ENCODE results near the gene CLIP2.
A peak's percentile ranks its signal among the peaks of the same experiment; 100 is the strongest.
"Not testable (repeated sequence)": the region's sequence is repeated elsewhere in the genome, so short reads cannot be mapped to it uniquely, and the experiment has no call there.

CLIP2 gene

DNA sequence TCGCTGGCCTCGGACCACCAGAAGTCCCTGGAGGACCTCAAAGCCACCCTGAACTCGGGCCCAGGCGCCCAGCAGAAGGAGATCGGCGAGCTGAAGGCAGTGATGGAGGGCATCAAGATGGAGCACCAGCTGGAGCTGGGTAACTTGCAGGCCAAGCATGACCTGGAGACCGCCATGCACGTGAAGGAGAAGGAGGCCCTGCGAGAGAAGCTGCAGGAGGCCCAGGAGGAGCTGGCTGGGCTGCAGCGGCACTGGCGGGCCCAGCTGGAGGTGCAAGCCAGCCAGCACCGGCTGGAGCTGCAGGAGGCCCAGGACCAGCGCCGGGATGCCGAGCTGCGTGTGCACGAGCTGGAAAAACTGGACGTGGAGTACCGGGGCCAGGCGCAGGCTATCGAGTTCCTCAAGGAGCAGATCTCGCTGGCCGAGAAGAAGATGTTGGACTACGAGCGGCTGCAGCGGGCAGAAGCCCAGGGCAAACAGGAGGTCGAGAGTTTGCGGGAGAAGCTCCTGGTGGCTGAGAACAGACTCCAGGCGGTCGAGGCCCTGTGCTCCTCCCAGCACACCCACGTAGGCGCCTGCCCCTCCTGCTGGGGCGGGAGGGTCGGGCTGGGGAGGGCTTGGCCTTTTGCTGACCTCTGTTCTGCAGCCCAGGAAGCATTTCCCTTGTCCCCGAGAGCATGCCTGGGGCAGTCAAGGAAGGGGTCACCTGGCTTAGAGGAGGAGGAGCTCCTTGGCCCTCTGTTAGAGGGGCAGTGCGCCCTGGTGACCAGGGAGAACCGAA, 87.2 kb downstream of the CLIP2 start:
- DNase-seq, result no peak

GRCh38 chr7:74379938-74380337, 90.7 kb downstream of the CLIP2 start:
- no peak for DNase-seq

- DNase-seq, result no peak
These were observed 91.5 kb downstream of the CLIP2 start for GRCh38 chr7:74380720-74381119.

- not testable (repeated sequence) for DNase-seq
These were observed 94.9 kb downstream of the CLIP2 start for GRCh38 chr7:74384086-74384485.

DNA sequence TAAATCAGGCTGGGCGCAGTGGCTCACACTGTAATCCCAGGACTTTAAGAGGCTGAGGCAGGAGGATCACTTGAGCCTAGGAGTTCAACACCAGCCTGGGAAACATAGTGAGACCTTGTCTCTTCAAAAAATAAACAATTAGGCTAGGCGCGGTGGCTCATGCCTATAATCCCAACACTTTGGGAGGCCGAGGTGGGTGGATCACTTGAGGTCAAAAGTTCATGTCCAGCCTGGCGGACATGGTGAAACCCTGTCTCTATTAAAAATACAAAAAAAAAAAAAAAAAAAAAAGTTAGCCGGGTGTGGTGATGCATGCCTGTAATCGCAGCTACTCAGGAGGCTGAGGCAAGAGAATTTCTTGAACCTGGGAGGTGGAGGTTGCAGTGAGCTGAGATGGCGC, 95.6 kb downstream of the CLIP2 start:
- not testable (repeated sequence) for DNase-seq

DNA sequence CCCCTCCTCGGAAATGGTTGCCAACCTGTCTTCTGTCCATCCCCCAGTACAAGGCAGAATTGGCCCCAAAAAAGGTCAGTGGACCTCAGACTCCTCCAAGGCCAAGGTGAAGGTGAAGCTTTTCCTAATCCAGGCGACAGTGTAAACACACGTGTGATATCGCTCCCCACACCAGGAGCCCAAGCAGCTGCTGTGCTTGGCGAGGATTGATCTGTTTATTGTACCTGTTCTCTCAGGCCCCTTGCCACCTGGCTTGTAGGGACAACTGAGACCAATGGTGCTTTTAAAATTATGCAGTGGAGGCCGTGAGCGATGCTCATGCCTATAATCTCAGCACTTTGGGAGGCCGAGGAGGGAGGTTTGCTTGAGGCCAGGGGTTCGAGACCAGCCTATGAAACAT, 98.4 kb downstream of the CLIP2 start:
- peak; percentile 18 for DNase-seq

GRCh38 chr7:74388880-74389415, 99.7 kb downstream of the CLIP2 start:
- no peak for DNase-seq

DNA sequence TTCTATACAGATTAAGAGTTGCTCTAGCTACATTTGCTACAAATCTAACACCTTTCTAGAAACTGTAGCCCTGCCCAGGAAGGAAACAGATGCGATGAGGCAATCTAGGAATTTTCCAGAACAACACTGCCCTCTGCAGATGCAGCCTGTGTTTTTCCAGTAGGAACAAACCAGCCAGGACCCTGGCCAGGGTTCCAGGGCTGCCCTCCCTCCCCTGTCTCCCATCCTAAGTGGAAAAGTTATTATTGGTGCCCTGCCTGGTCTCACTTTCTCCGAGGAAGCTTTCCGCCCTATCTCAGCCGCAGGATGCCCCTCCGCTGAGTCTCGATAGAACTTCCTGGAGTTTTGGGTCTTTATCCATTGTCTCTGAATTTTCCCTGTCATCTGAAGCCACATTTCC, 104.5 kb downstream of the CLIP2 start:
- DNase-seq, result peak; percentile 58

DNA sequence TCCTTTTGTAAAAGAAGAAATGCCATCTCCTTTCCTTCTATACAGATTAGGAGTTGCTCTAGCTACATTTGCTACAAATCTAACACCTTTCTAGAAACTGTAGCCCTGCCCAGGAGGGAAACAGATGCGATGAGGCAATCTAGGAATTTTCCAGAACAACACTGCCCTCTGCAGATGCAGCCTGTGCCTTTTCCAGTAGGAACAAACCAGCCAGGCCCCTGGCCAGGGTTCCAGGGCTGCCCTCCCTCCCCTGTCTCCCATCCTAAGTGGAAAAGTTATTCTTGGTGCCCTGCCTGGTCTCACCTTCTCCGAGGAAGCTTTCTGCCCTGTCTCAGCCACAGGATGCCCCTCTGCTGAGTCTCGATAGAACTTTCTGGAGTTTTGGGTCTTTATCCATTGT, 105.4 kb downstream of the CLIP2 start:
- DNase-seq, result peak; percentile 40

DNA sequence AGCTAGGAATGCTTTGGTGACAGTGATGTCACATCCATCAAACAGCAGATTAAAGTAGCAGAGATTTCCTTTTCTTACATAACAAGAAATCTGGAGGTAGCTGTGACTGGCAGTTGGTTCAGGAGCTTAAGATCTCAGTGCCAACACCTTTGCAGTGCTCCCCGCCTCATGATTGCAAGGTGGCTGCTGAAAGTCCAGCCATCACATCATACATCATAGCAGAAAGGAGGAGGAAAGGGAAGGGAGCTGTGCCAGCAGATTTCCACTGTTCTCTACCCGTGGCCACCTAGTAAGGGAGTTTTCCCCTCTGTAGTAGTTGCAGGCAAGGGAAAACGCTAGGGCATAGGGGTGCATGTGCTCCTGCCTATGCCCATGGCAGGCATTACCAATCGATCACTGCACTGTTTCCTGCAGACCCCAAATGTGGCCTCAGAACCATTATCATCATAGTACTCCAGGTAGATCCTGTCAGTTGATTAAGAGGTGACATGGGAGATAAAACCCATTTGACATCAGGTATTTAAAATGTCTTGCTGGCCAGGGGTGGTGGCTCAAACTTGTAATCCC, 106.6 kb downstream of the CLIP2 start:
- DNase-seq, result no peak

DNA sequence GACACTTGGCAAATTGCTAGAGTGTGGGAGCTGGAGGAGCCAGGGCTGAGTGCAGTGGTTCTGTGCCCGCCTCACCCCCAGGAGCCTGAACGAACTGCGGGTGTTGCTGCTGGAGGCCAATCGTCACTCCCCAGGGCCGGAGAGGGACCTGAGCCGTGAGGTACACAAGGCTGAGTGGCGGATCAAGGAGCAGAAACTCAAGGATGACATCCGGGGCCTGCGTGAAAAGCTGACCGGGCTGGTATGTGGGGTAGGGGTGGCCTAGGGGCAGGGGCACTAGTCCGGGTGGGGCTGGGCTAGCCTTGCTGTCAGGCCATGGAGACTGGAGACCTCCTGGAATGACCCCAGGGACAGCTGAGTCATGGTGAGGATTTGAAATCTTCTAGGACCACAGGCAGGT, 107.8 kb downstream of the CLIP2 start:
- no peak for DNase-seq

DNA sequence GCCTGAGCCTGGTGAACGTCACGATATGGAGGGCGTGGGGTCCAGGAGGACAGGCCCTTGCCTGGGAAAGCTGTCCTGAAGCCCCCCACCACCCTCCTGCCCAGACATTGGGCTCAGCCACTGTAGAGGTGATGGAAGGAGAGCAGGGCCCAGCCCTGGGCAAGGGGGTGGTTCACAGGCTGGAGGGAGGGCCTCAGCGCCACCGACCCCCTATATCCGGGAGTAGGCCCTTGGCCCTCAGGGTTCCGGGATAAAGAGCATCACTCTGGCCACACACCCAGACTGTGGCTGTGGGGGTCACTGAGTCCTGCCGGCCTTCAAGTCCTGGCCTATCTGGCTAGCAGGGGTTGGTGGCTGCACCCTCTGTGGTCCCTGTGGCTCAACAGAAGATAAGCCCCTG, 109.2 kb downstream of the CLIP2 start:
- DNase-seq, result no peak

- no peak for DNase-seq
These were observed 109.8 kb downstream of the CLIP2 start for GRCh38 chr7:74399006-74399405.

GRCh38 chr7:74400420-74401136, 111.4 kb downstream of the CLIP2 start:
- DNase-seq, result no peak

DNA sequence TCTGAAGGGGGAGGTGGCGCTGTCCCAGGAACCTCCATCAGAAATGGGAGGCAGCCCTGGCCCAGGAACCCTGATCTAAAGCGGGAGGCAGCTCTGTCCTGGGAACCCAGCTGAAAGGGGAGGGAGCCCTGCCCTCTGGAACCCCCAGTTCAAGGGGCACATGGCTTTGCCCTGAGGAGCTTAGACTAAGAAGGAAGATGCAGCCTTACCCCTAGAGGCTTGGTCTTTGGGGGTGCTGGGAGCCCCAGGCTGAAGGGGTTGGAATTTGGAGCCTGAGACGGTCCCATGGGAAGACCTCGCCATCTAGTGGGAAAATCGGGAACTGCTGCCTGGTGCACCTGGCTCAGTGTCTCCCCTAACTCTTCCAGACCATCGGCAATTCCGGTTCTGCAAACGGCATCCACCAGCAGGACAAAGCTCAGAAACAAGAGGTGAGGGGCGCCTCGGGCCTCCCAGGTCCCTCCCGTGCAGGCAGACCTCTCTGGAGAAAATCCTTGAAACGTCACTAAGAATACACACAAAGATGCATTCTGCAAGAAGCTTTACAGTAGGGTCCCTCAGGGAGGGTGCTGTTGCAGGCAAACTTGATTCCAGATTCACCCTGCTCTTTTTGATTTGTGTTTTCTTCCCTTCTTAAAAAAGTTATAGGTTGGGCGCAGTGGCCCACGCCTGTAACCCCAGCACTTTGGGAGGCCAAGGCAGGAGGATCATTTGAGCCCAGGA, 112.1 kb downstream of the CLIP2 start:
- DNase-seq, result peak; percentile 71

- not testable (repeated sequence) for DNase-seq
These were observed 113.5 kb downstream of the CLIP2 start for GRCh38 chr7:74402668-74403067.

DNA sequence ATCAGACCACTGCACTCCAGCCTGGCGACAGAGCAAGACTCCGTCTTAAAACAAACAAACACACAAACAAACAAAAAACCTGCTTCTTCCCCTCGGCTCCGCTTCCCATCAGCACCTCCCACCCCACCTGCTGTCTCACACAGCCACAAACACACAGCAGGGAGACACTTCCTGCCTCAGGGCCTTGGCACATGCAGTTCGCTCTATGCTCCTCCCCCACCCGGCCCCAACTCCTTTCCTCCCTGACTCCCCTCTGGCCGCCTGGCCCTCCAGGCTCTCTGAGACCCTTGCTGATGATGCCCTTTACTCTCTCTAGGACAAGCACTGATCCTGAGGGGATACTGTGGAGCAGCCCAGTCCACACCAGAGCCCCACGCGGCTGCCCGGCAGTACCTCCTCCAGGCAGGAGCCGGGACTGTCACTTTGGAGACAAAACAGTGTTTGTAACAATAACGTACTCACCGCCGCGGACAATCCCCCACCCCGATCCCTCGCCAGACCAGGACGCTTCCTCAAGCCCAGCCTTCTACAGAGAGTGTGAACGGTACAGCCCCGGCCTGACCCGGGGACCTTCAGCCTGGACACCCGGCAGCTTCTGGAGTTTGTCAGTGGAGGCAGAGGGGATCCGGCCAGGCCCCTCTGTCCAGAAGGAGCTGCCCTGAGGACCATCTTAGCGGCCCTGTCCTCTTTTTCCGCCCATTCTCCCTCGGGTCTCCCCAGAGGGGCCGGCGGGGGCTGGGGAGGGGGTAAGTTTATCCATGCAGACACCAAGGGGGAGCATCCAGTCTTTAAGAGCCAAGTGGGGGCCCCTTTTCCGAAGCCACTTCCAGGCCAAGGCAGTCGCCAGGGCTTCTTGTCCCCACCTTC, 114.5 kb downstream of the CLIP2 start:
- peak; percentile 29 for DNase-seq

DNA sequence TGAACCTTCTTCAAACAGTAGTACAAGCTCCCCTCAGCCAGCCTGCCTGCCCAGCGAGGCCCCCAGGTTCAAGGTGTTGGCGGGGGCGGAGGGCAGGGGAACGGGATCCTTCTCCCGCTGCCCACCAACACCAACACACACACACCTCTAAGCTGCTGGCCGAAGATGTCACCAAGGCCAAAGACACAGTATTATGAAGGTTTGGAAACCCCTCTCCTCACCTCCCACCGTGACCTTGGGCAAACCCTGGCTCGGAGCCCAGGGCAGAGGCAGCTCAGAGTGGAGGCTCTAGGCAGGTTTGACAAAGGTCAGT, 115.1 kb downstream of the CLIP2 start:
- no peak for DNase-seq

DNA sequence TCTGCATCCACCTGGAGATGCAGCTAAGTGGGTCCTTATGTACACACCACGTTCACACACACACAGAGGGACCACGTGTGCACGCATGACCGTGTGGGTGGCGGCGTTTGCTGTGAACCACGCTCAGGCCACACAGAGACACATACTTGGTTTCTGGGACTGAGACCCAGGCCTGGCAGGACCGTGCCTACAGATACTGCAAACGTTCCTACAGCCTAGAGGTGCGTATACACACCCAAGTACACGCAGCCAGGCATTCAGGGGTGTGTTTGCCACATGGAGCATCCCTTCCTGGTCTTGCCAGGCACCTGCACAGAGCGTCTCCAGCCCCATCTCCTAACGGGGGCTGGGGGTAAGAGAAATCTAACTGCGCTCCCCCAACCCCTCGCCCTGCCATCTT, 115.5 kb downstream of the CLIP2 start:
- peak; percentile 12 for DNase-seq

GRCh38 chr7:74405191-74405898, 116.1 kb downstream of the CLIP2 start:
- DNase-seq, result peak; percentile 85

GRCh38 chr7:74405899-74406512, 116.8 kb downstream of the CLIP2 start:
- no peak for DNase-seq

Measured in NCI-H69 (cell line).